H1 (cell line): Measurements from ENCODE around the gene RRP9. TPM values are rescaled to one million over a fixed set of nuclear protein-coding genes. Genes with fewer than 3 reads are reported as not detected.

Experiments
- BCL11A ChIP-seq, 2 experiments: IDR thresholded peaks; one replicate each; pipeline ENCODE4 v1.6.1; 2011; ENCODE audit warnings: low read depth in 2 of 2, low read length in 2 of 2, mild to moderate bottlenecking in 2 of 2
- BRCA1 ChIP-seq: IDR thresholded peaks from 2 replicates; pipeline ENCODE4 v1.6.1; 2012; ENCODE audit warnings: low read depth, low read length, improper control_type of control experiment
- HDAC6 ChIP-seq: IDR thresholded peaks from one replicate; pipeline ENCODE4 v1.7.1; 2012; ENCODE audit warnings: low read depth, mild to moderate bottlenecking, inconsistent platforms, low read length, moderate library complexity
- KDM4A ChIP-seq: IDR thresholded peaks from one replicate; pipeline ENCODE4 v1.7.1; 2012; ENCODE audit warnings: low read depth, mild to moderate bottlenecking, moderate library complexity, low read length, inconsistent platforms; ENCODE audit not compliant: severe bottlenecking
- PHF8 ChIP-seq: fragments of 200-600 bp; sonication (generic); conservative IDR thresholded peaks from 2 replicates; pipeline ENCODE4 v1.7.1; 2012; ENCODE audit warnings: low read depth, mild to moderate bottlenecking, inconsistent platforms, low read length, moderate library complexity
- polyA plus RNA-seq, 7 experiments: library from polyadenylated mRNA; depleted of rRNA in 3 of 7; stranded (reverse) in 5 of 7; unstranded in 2 of 7; fragments of >200 nt in 5 of 7; fragments of 200-250 nt in 2 of 7; gene quantifications; 1 replicate in 5 of 7; 2 replicates in 1 of 7; 4 replicates in 1 of 7; pipeline versions ENCODE4 v1.2.1 to v1.2.3, GENCODE V29; 2011 to 2013; ENCODE audit warnings: missing spikeins in 2 of 7, mixed read lengths in 2 of 7
- total RNA-seq: library from RNA; stranded (reverse); fragmentation: NEBNext Ultra II Directional; extraction: Animal tissue kit (Norgen Biotek cat#: 25700); gene quantifications from 2 replicates; pipeline ENCODE4 v1.2.1, GENCODE V29; 2021

The RRP9 gene
- total and polyA plus RNA-seq, 2 of the 8 experiments (the other 6 are each of a cell fraction or from before 2014, with no cell fraction given): 55.6 to 68.9 TPM

GRCh38 chr3:51945926-51946705, 4.4 kb upstream of the RRP9 start (continued):
- no peak for TF ChIP-seq KDM4A
- TF ChIP-seq BRCA1: no peak
- TF ChIP-seq BCL11A (IDR thresholded peaks at IDR 0.05; ENCODE audit: low read depth in 2 of 2, low read length in 2 of 2): no peak
- TF ChIP-seq PHF8: no peak
- no peak for TF ChIP-seq HDAC6
- TF ChIP-seq, all 59 proteins: peak for 0
